ENCODE measurements around the gene ARHGAP10. TPM values are rescaled to one million over a fixed set of nuclear protein-coding genes. Genes with fewer than 3 reads are reported as not detected.
"Not testable (repeated sequence)": the region's sequence is repeated elsewhere in the genome, so short reads cannot be mapped to it uniquely, and the experiment has no call there.

ARHGAP10 gene
- total RNA-seq, 2 experiments from 2014 or later, result 3.6 to 3.8 TPM

GRCh38 chr4:147866532-147867271, 134.8 kb downstream of the ARHGAP10 start:
- no peak overlapping the region for H3K27ac Mint-ChIP-seq
- DNase-seq, result peak; percentile 98
- intact Hi-C loops (cut with micrococcal nuclease), result loop anchor here (1.0 to 5.0 kb wide), 9 partner anchors 135 to 1624 kb away; partner anchors contain the start of genes PRMT9 and TMEM184C
- H3K36me3 Mint-ChIP-seq (ENCODE audit: low read depth), result peaks cover 2% of the 10 kb centered on the region
- no peaks in the 10 kb centered on the region for H3K4me1 Mint-ChIP-seq (ENCODE audit: low read depth)
- CTCF ChIA-PET, result interaction anchor here (0.6 to 4.9 kb wide), 90 partner anchors 9 to 1685 kb away, joined by 3 to 86 read pairs (median 4); partner anchors contain the start of genes ARHGAP10, PRMT9 and TMEM184C
- no peak overlapping the region for H3K4me3 Mint-ChIP-seq
- H3K27me3 Mint-ChIP-seq (ENCODE audit: low read depth), result no peaks in the 10 kb centered on the region
- no peaks in the 10 kb centered on the region for H3K9me3 Mint-ChIP-seq

- Mint-ChIP-seq H3K4me3 (no peak overlapping the region), H3K9me3 (no peaks in the 10 kb centered on the region), H3K4me1 (ENCODE audit: low read depth) (no peaks in the 10 kb centered on the region), H3K36me3 (ENCODE audit: low read depth) (peaks cover 6% of the 10 kb centered on the region), H3K27ac (no peak overlapping the region), H3K27me3 (ENCODE audit: low read depth) (no peaks in the 10 kb centered on the region)
- intact Hi-C loops (cut with micrococcal nuclease), result no loop called here
- CTCF ChIA-PET, result no interaction called here
- no peak for DNase-seq
These were observed 142.2 kb downstream of the ARHGAP10 start for GRCh38 chr4:147874109-147874508.

GRCh38 chr4:147877308-147877771, 145.5 kb downstream of the ARHGAP10 start:
- no peaks in the 10 kb centered on the region for H3K27me3 Mint-ChIP-seq (ENCODE audit: low read depth)
- H3K27ac Mint-ChIP-seq, result no peak overlapping the region
- intact Hi-C loops (cut with micrococcal nuclease), result no loop called here
- no peak for DNase-seq
- no peaks in the 10 kb centered on the region for H3K4me1 Mint-ChIP-seq (ENCODE audit: low read depth)
- H3K9me3 Mint-ChIP-seq, result no peaks in the 10 kb centered on the region
- H3K4me3 Mint-ChIP-seq, result no peak overlapping the region
- H3K36me3 Mint-ChIP-seq (ENCODE audit: low read depth), result peaks cover 8% of the 10 kb centered on the region
- CTCF ChIA-PET, result interaction anchor here (1.2 to 1.7 kb wide), 2 partner anchors 11 to 167 kb away, joined by 3 to 5 read pairs; no protein-coding TSS in a partner anchor

- intact Hi-C loops (cut with micrococcal nuclease), result no loop called here
- no peaks in the 10 kb centered on the region for H3K27me3 Mint-ChIP-seq (ENCODE audit: low read depth)
- no peaks in the 10 kb centered on the region for H3K4me1 Mint-ChIP-seq (ENCODE audit: low read depth)
- no peak for DNase-seq
- CTCF ChIA-PET, result interaction anchor here (0.6 to 6.7 kb wide), 2 partner anchors 13 to 552 kb away, joined by 4 to 49 read pairs; no protein-coding TSS in a partner anchor
- peaks cover 13% of the 10 kb centered on the region for H3K36me3 Mint-ChIP-seq (ENCODE audit: low read depth)
- no peak overlapping the region for H3K27ac Mint-ChIP-seq
- H3K9me3 Mint-ChIP-seq, result peaks cover 3% of the 10 kb centered on the region
- H3K4me3 Mint-ChIP-seq, result no peak overlapping the region
These were observed 147.8 kb downstream of the ARHGAP10 start for GRCh38 chr4:147879676-147880075.

- Mint-ChIP-seq H3K36me3 (ENCODE audit: low read depth) (peaks cover 14% of the 10 kb centered on the region), H3K4me3 (no peak overlapping the region), H3K9me3 (peaks cover 10% of the 10 kb centered on the region), H3K4me1 (ENCODE audit: low read depth) (no peaks in the 10 kb centered on the region), H3K27ac (no peak overlapping the region), H3K27me3 (ENCODE audit: low read depth) (no peaks in the 10 kb centered on the region)
- intact Hi-C loops (cut with micrococcal nuclease), result no loop called here
- CTCF ChIA-PET, result interaction anchor here (6.7 kb wide), 1 partner anchor 14 kb away, joined by 49 read pairs; no protein-coding TSS in a partner anchor
- no peak for DNase-seq
These were observed 148.6 kb downstream of the ARHGAP10 start for GRCh38 chr4:147880511-147880910.

- Mint-ChIP-seq H3K27ac (no peak overlapping the region), H3K27me3 (ENCODE audit: low read depth) (no peaks in the 10 kb centered on the region), H3K9me3 (peaks cover 12% of the 10 kb centered on the region), H3K36me3 (ENCODE audit: low read depth) (peaks cover 14% of the 10 kb centered on the region), H3K4me1 (ENCODE audit: low read depth) (no peaks in the 10 kb centered on the region), H3K4me3 (no peak overlapping the region)
- CTCF ChIA-PET, result interaction anchor here (0.6 to 6.7 kb wide), 3 partner anchors 17 to 163 kb away, joined by 3 to 49 read pairs (median 4); no protein-coding TSS in a partner anchor
- no peak for DNase-seq
- intact Hi-C loops (cut with micrococcal nuclease), result no loop called here
These were observed 152.6 kb downstream of the ARHGAP10 start for GRCh38 chr4:147884536-147884935.

- H3K9me3 Mint-ChIP-seq, result peaks cover 12% of the 10 kb centered on the region
- H3K27ac Mint-ChIP-seq; H3K4me1 Mint-ChIP-seq (ENCODE audit: low read depth); intact Hi-C loops (cut with micrococcal nuclease); DNase-seq; H3K4me3 Mint-ChIP-seq; H3K27me3 Mint-ChIP-seq (ENCODE audit: low read depth): not testable (repeated sequence)
- H3K36me3 Mint-ChIP-seq (ENCODE audit: low read depth), result peaks cover 14% of the 10 kb centered on the region
- CTCF ChIA-PET, result interaction anchor here (0.5 to 1.2 kb wide), 2 partner anchors 17 to 18 kb away, joined by 4 read pairs; no protein-coding TSS in a partner anchor
These were observed 153.3 kb downstream of the ARHGAP10 start for GRCh38 chr4:147885216-147885615.

GRCh38 chr4:147891476-147892115, 159.7 kb downstream of the ARHGAP10 start:
- peaks cover 10% of the 10 kb centered on the region for H3K36me3 Mint-ChIP-seq (ENCODE audit: low read depth)
- no peaks in the 10 kb centered on the region for H3K27me3 Mint-ChIP-seq (ENCODE audit: low read depth)
- intact Hi-C loops (cut with micrococcal nuclease), result no loop called here
- CTCF ChIA-PET, result interaction anchor here (1.2 kb wide), 1 partner anchor 25 kb away, joined by 3 read pairs; no protein-coding TSS in a partner anchor
- H3K4me3 Mint-ChIP-seq, result no peak overlapping the region
- DNase-seq, result no peak
- H3K9me3 Mint-ChIP-seq, result peaks cover 16% of the 10 kb centered on the region
- H3K4me1 Mint-ChIP-seq (ENCODE audit: low read depth), result no peaks in the 10 kb centered on the region
- no peak overlapping the region for H3K27ac Mint-ChIP-seq

GRCh38 chr4:147899512-147899911, 167.6 kb downstream of the ARHGAP10 start:
- DNase-seq, result no peak
- Mint-ChIP-seq H3K27me3 (ENCODE audit: low read depth) (no peaks in the 10 kb centered on the region), H3K4me3 (no peak overlapping the region), H3K36me3 (ENCODE audit: low read depth) (peaks cover 5% of the 10 kb centered on the region), H3K27ac (no peak overlapping the region), H3K4me1 (ENCODE audit: low read depth) (no peaks in the 10 kb centered on the region), H3K9me3 (peaks cover 4% of the 10 kb centered on the region)
- intact Hi-C loops (cut with micrococcal nuclease), result no loop called here
- CTCF ChIA-PET, result no interaction called here

- no peak for DNase-seq
- Mint-ChIP-seq H3K27me3 (ENCODE audit: low read depth) (no peaks in the 10 kb centered on the region), H3K36me3 (ENCODE audit: low read depth) (peaks cover 6% of the 10 kb centered on the region), H3K4me1 (ENCODE audit: low read depth) (no peaks in the 10 kb centered on the region), H3K4me3 (no peak overlapping the region), H3K27ac (no peak overlapping the region), H3K9me3 (peaks cover 2% of the 10 kb centered on the region)
- intact Hi-C loops (cut with micrococcal nuclease), result no loop called here
- CTCF ChIA-PET, result no interaction called here
These were observed 169.5 kb downstream of the ARHGAP10 start for GRCh38 chr4:147901388-147901787.

- H3K4me1 Mint-ChIP-seq (ENCODE audit: low read depth), result no peaks in the 10 kb centered on the region
- H3K9me3 Mint-ChIP-seq, result peaks cover 2% of the 10 kb centered on the region
- peaks cover 6% of the 10 kb centered on the region for H3K36me3 Mint-ChIP-seq (ENCODE audit: low read depth)
- H3K27ac Mint-ChIP-seq, result no peak overlapping the region
- no peaks in the 10 kb centered on the region for H3K27me3 Mint-ChIP-seq (ENCODE audit: low read depth)
- intact Hi-C loops (cut with micrococcal nuclease), result no loop called here
- no peak overlapping the region for H3K4me3 Mint-ChIP-seq
- no peak for DNase-seq
- CTCF ChIA-PET, result interaction anchor here (0.6 kb wide), 1 partner anchor 1089 kb away, joined by 3 read pairs; no protein-coding TSS in a partner anchor
These were observed 170.0 kb downstream of the ARHGAP10 start for GRCh38 chr4:147901916-147902315.

GRCh38 chr4:147909225-147909624, 177.3 kb downstream of the ARHGAP10 start:
- Mint-ChIP-seq H3K27ac (no peak overlapping the region), H3K4me1 (ENCODE audit: low read depth) (no peaks in the 10 kb centered on the region), H3K4me3 (no peak overlapping the region), H3K27me3 (ENCODE audit: low read depth) (no peaks in the 10 kb centered on the region), H3K36me3 (ENCODE audit: low read depth) (peaks cover 5% of the 10 kb centered on the region), H3K9me3 (peaks cover 2% of the 10 kb centered on the region)
- CTCF ChIA-PET, result interaction anchor here (0.6 to 1.6 kb wide), 2 partner anchors 40 to 43 kb away, joined by 3 to 10 read pairs; no protein-coding TSS in a partner anchor
- intact Hi-C loops (cut with micrococcal nuclease), result no loop called here
- no peak for DNase-seq
